Kidney (tissue), 14 donors: ENCODE data around the gene ZBTB47. TPM values are rescaled to one million over a fixed set of nuclear protein-coding genes. Genes with fewer than 3 reads are reported as not detected.

Experiments used
- DNase-seq, 5 donors: peaks; one replicate each; pipeline ENCODE4 v3.0.0-alpha.2; 2013 to 2020
- FAIRE-seq: peaks from 2 replicates; lab custom pipeline; 2012; peaks lifted over from hg19 to GRCh38; lab: Jason Lieb, UNC
- H3K27ac ChIP-seq, 2 donors: one replicate each; pipeline ENCODE4 v1.7.0; 2013; ENCODE audit warnings: low read depth in 2 of 2, low read length in 2 of 2, inconsistent platforms in 1 of 2
- H3K27me3 ChIP-seq: one replicate; pipeline ENCODE4 v1.7.1; 2013; ENCODE audit warnings: low read length, inconsistent platforms; ENCODE audit not compliant: control insufficient read depth, insufficient read depth
- H3K36me3 ChIP-seq, 3 donors: one replicate each; pipeline versions ENCODE4 v1.7.0 to v1.7.1; 2013; ENCODE audit warnings: low read length in 3 of 3, control low read depth in 1 of 3, inconsistent platforms in 1 of 3; ENCODE audit not compliant: insufficient read depth in 3 of 3, control insufficient read depth in 2 of 3
- H3K4me1 ChIP-seq, 3 donors: one replicate each; pipeline versions ENCODE4 v1.7.0 to v1.7.1; 2013; ENCODE audit warnings: low read length in 3 of 3, inconsistent platforms in 1 of 3, low read depth in 1 of 3; ENCODE audit not compliant: control insufficient read depth in 2 of 3, insufficient read depth in 2 of 3
- H3K4me3 ChIP-seq, 3 donors: one replicate each; pipeline versions ENCODE4 v1.7.0 to v1.8.1; 2013; ENCODE audit warnings: low read length in 3 of 3, control low read depth in 1 of 3, inconsistent platforms in 1 of 3
- H3K9ac ChIP-seq, 3 donors: one replicate each; pipeline versions ENCODE4 v1.7.0 to v1.7.1; 2013; ENCODE audit warnings: low read length in 3 of 3, control low read depth in 1 of 3, inconsistent platforms in 1 of 3
- H3K9me3 ChIP-seq, 3 donors: one replicate each; pipeline versions ENCODE4 v1.7.0 to v1.7.1; 2013; ENCODE audit warnings: low read length in 3 of 3, control low read depth in 1 of 3, inconsistent platforms in 1 of 3; ENCODE audit not compliant: control insufficient read depth in 2 of 3, insufficient read depth in 1 of 3
- CTCF ChIP-seq: IDR thresholded peaks from 3 replicates; pipeline ENCODE4 v1.5.1; 2012; ENCODE audit warnings: mild to moderate bottlenecking, moderate library complexity, borderline replicate concordance; ENCODE audit not compliant: insufficient read depth; ENCODE audit errors: extremely low read depth
- intact Hi-C: fragments of 100-400 bp; cut with DNase I; formaldehyde crosslinking; loops from one replicate; pipeline ENCODE4 v1.11.1; 2022
- polyA plus RNA-seq: library from polyadenylated mRNA; stranded (reverse); fragments of 350-450 nt; fragmentation: Illumina TruSeq; extraction: RNeasy Lipid Tissue Mini Kit (QIAGEN cat#74804); gene quantifications from one replicate; pipeline ENCODE4 v1.2.3, GENCODE V29; 2014; ENCODE audit warnings: low read depth, low replicate concordance; ENCODE audit not compliant: insufficient read depth
- total RNA-seq: library from RNA; stranded (reverse); fragmentation: NEBNext Ultra II Directional; extraction: Animal tissue kit (Norgen Biotek cat#: 25700); gene quantifications from one replicate; pipeline ENCODE4 v1.2.1, GENCODE V29; 2021
- donor health status: control.
- donor health status: control.
- donor health status: control.
- donor health status: control.
- donor health status: control.
- donor health status: DM: yes; HTN: yes; CAD: no.
- donor health status: Normal renal cell carcinoma (clear cell type).

Gene ZBTB47
- total and polyA plus RNA-seq, 2 donors from 2014 or later: 7.8 to 26.6 TPM

- no peaks in the 10 kb centered on the region for H3K36me3 ChIP-seq
- no peak overlapping the region for H3K27ac ChIP-seq
- H3K9me3 ChIP-seq: no peaks in the 10 kb centered on the region
- DNase-seq (peak in 2 of 5 donors; percentile 38 to 63), FAIRE-seq (no peak)
- no peak overlapping the region for H3K9ac ChIP-seq
- H3K27me3 ChIP-seq: no peaks in the 10 kb centered on the region
- no peak overlapping the region for H3K4me3 ChIP-seq
- intact Hi-C loops: no loop called here
- TF ChIP-seq CTCF: no peak
- H3K4me1 ChIP-seq: peaks cover 0 to 23% (median 10%) of the 10 kb centered on the region in 3 donors
Observed at GRCh38 chr3:42656680-42657610, 3.4 kb downstream of the ZBTB47 start.

GRCh38 chr3:42657675-42658074 lies 4.2 kb downstream of the ZBTB47 start:
- Histone ChIP-seq H3K9ac (no peak overlapping the region), H3K4me1 (peaks cover 0 to 16% (median 7%) of the 10 kb centered on the region in 3 donors), H3K27ac (no peak overlapping the region), H3K27me3 (no peaks in the 10 kb centered on the region), H3K36me3 (no peaks in the 10 kb centered on the region), H3K9me3 (no peaks in the 10 kb centered on the region), H3K4me3 (no peak overlapping the region)
- DNase-seq (no peak), FAIRE-seq (no peak)
- TF ChIP-seq CTCF: no peak
- intact Hi-C loops: no loop called here

DNA sequence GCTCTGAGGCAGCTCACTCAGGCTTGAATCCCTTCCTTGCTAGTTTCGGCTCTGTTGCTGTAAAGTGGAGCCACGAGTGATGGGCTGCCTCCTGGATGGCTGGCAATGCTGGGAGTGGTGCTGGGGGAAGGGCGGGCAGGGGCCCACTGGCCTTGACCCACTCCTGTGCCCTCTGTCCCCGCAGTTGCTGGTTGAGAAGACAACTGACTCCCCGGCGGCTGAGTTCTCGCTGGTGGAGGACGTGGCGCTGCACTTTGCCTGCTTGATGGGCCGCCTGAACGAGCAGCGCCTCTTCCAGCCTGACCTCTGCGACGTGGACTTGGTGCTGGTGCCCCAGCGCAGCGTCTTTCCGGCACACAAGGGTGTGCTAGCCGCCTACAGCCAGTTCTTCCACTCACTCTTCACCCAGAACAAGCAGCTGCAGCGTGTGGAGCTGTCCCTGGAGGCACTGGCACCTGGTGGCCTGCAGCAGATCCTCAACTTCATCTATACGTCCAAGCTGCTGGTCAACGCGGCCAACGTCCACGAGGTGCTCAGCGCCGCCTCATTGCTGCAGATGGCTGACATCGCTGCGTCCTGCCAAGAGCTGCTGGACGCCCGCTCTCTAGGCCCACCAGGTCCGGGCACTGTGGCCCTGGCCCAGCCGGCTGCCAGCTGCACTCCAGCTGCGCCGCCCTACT lies 4.7 kb downstream of the ZBTB47 start:
- H3K27ac ChIP-seq: no peak overlapping the region
- H3K36me3 ChIP-seq: no peaks in the 10 kb centered on the region
- H3K4me1 ChIP-seq: peaks cover 0 to 11% (median 1%) of the 10 kb centered on the region in 3 donors
- no peak for TF ChIP-seq CTCF
- no peak overlapping the region for H3K9ac ChIP-seq
- no peaks in the 10 kb centered on the region for H3K27me3 ChIP-seq
- intact Hi-C loops: no loop called here
- no peak overlapping the region for H3K4me3 ChIP-seq
- no peaks in the 10 kb centered on the region for H3K9me3 ChIP-seq
- DNase-seq (peak in 2 of 5 donors; percentile 49 to 75), FAIRE-seq (no peak)
